ENCODE data around the gene SEC63. TPM values are rescaled to one million over a fixed set of nuclear protein-coding genes. Genes with fewer than 3 reads are reported as not detected.
A peak's percentile ranks its signal among the peaks of the same experiment; 100 is the strongest.
"Not testable (repeated sequence)": the region's sequence is repeated elsewhere in the genome, so short reads cannot be mapped to it uniquely, and the experiment has no call there.

SEC63 gene
- polyA plus RNA-seq, 3 donors = 76.4 to 118 (median 105) TPM

DNA sequence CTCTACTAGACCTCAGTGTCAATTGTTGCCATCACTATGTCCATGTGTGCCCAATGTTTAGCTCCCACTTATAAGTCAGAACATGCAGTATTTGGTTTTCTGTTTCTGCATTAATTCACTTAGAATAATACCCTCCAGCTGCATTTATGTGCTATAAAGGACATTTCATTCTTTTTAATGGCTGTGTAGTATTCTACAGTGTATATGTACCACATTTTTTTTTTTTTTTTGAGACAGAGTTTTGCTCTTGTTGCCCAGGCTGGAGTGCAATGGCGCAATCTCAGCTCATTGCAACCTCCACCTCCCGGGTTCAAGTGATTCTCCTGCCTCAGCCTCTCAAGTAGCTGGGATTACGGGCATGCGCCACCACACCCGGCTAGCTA, 21.1 kb downstream of the SEC63 start:
- DNase-seq = not testable (repeated sequence)

DNA sequence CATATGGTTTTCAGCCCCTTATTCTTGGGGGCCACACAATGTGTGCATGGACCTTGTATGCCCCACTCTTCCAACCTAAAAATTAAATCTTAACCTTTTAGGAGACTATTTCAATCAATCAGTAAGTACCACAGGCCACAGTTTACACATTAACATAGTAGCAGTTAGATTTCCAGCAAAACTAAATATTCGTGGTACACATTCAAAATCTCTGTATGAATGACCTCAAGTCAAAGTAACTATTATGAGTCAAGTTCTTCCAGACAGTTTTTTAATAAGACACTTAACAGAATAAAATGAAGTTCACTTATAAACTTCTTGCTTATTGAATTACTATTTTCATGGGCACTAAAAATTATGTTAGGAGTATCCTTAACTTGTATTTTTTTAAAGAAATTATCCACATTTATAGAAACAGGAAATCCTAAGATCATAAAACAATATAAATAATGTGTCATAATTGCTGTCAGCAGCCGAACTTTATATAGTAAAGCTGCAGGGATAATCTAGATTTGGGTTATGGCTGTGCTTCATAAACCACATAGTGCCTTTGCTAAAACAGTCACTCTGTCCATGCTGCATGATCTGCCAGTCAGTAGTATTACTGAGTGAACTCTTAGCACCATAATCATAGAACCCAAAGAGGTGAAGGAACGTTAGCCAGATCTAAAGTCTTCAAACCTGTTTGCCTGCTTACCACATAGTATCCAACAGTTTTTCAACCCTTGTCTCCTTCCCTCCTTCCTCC, 21.7 kb downstream of the SEC63 start:
- DNase-seq = no peak

DNA sequence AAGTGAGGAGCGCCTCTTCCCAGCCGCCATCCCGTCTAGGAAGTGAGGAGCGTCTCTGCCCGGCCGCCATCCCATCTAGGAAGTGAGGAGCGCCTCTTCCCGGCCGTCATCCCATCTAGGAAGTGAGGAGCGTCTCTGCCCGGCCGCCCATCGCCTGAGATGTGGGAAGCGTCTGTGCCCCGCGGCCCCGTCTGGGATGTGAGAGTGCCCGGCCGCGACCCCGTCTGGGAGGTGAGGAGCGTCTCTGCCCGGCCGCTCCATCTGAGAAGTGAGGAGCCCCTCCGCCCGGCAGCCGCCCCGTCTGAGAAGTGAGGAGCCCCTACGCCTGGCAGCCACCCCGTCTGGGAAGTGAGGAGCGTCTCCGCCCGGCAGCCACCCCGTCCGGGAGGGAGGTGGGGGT, 23.8 kb downstream of the SEC63 start:
- not testable (repeated sequence) for DNase-seq

DNA sequence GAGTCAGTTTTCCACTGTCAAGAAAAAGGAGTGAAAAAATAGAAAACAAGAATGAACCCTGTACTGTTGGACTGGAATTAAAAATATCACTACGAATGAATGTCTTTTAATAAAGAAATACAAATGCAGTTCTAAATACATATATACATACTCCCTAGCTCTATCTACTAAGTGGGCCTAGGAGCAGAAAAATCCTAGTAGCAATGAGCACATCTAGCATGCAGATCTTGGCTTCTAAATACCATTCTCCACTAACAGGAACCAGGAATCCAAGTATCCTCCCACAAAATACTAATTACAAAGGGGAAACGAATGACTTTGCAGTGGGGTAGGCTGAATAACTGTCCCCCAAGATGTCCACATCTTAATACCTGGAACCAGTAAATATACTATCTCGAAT, 25.4 kb downstream of the SEC63 start:
- DNase-seq = no peak

DNA sequence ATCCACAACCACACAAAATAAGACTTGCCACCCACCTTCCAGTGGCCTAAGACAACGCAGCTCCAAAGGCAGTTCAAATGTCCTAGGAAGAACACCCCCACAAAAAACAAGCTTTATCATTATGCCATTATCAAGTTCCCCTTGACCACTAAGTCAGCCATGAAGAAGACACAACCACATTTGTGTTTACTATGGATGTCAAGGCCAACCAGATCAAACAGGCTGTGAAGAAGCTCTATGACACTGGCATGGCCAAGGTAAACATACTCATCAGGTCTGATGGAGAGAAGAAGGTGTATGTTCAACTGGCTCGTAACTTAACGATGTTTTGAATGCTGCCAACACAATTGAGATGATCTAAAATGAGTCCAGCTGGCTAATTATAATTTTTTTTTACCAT, 26.1 kb downstream of the SEC63 start:
- no peak for DNase-seq

DNA sequence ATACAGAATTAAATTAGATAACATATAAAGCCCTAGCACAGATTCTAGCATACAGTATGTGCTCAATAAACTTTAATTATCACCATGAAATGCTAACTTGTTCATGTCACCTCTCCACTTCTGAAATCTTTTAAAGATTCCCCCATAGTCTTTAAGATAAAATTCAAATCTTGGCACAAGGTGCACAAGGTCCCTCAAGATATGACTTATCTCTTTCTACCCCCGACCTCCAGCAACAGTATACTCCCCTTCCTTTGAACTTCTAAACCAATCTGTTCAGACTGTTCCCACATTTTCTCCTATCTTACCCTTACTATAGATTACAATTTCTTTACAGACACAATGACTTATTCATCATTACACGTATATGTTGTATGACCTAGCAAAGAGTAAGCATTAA, 29.0 kb downstream of the SEC63 start:
- DNase-seq = no peak

DNA sequence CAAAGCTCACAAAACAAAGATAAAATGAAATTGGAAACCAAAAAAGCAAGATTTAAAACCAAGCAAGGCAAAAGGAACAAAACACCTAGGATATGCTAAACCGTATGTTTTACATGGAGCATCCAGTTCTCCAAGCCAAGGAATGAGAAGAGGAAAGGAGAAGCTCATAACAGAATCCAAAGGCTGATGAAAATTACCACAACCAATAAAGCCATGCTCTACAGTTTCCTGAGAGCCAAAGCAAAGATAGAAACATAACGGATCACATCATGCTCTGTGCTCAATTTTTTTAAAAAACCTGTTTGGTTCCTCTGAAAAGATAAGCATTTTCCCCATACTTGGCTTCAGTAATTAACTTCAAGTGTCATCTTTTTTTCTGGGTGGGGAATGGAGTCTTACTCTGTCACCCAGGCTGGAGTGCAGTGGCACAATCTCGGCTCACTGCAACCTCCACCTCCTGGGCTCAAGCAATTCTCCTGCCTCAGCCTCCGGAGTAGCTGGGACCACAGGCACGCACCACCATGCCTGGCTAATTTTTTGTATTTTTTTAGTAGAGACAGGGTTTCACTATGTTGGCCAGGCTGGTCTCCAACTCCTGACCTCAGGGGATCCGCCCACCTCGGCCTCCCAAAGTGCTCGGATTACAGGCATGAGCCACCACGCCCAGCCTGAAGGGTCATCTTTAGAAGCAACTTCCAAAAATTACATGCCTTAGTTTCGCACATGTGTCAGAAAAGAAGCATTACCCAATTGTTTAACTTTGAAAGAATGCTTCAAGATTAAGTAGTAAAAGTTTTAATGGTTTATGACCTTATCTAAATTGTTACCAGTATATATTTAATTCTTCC, 31.1 kb downstream of the SEC63 start:
- DNase-seq = not testable (repeated sequence)

DNA sequence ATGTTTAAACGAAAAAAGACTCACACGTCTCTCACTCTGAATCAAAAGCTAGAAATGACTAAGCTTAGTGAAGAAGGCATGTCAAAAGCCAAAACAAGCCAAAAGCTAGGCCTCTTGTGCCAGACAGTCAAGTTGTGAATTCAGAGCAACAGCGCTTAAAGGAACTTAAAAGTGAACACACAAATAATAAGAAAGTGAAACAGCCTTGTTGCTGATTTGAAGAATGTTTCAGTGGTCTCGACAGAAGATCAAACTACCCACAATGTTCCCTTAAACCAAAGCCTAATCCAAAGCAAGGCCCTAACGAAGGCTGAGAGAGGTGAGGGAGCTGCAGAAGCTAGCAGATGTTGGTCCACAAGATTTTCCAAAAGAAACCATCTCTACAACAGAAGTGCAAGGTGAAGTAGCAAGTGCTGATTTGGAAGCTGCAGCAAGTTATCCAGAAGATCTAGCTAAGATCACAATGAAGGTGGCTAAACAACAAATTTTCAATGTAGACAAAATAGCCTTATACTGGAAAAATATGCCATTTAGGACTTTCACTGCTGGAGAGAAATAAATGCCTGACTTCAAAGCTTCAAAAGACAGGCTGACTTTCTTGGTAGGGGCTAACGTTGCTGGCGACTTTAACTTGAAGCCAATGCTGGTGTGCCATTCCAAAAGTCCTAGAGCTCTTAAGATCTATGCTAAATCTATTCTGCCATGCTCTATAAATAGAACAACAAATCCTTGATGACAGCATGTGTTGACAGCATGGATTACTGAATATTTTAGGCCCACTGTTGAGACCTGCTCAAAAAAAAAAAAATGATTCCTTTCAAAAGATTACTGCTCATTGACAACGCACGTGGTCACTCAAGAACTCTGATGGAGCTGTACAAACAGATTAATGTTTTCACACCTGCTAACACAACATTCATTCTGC, 40.3 kb downstream of the SEC63 start:
- peak; percentile 4 for DNase-seq

DNA sequence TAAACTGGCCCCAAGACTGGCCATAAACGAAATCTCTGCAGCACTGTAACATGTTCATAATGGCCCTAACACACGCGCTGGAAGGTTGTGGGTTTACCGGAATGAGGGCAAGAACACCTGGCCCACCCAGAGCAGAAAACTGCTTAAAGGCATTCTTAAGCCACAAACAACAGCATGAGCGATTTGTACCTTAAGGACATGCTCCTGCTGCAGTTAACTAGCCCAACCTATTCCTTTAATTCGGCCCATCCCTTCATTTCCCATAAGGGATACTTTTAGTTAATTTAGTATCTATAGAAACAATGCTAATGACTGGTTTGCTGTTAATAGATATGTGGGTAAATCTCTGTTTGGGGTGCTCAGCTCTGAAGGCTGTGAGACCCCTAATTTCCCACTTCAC, 41.0 kb downstream of the SEC63 start:
- not testable (repeated sequence) for DNase-seq

DNA sequence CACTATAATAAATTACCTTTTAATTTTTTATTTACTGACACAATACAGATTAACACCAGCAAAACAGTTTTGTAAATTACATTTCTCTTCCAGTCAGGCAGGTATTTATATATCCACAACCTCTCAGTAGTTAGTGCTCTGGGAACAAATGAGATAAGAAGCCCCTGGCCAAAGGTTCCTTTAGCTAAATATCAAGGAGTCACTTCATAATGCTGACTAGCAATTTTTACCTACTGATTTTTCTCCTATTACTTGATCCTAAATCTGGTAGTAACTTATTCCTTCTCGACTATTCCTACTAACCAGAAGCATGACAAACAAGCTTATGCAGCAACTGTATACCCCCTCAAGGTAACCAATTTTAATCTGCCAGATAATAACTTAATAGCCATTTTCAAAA, 46.3 kb downstream of the SEC63 start:
- no peak for DNase-seq

DNA sequence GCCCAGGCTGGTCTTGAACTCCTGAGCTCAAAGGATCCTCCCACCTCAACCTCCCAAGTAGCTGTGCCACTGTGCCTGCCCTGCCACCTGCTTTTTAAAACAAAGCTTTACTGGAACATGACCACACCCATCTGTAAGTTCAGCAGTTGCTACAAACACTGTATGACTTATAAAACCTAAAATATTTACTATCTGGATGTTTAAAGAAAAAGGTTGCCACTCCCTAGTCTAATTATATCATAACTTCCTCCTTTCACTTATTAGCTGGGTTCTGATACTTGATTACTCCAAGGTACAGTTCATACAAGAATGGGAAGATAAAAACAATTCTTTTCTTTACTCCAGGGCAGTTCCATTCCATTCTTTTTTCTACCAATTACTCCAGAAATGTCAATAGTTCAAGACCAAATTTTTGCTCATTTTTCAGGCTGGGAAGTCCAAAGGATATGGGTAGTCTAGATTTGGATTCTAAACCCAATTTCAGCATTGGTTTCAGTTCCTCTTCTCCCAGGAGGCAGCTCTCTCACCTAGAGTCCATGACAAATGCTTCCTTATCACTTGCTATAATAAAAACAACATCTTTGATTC, 63.1 kb downstream of the SEC63 start:
- no peak for DNase-seq

DNA sequence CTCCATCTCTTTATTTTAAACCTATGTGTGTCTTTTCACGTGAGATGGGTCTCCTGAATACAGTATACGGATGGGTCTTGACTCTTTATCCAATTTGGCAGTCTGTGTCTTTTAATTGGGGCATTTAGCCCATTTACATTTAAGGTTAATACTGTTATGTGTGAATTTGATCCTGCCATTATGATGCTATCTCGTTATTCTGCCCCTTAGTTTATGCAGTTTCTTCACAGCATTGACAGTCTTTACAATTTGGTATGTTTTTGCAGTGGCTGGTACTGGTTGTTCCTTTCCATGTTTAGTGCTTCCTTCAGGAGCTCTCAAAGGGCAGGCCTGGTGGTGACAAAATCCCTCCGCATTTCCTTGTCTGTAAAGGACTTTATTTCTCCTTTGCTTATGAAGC, 67.6 kb downstream of the SEC63 start:
- DNase-seq = not testable (repeated sequence)

DNA sequence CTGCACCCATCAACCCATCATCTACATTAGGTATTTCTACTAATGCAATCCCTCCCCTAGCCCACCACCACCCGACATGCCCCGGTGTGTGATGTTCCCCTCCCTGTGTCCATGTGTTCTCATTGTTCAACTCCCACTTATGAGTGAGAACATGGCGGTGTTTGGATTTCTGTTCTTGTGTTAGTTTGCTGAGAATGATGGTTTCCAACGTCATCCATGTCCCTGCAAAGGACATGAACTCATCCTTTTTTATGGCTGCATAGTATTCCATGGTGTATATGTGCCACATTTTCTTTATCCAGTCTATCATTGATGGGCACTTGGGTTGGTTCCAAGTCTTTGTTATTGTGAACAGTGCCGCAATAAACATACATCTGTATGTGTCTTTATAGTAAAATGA, 72.1 kb downstream of the SEC63 start:
- DNase-seq = not testable (repeated sequence)

DNA sequence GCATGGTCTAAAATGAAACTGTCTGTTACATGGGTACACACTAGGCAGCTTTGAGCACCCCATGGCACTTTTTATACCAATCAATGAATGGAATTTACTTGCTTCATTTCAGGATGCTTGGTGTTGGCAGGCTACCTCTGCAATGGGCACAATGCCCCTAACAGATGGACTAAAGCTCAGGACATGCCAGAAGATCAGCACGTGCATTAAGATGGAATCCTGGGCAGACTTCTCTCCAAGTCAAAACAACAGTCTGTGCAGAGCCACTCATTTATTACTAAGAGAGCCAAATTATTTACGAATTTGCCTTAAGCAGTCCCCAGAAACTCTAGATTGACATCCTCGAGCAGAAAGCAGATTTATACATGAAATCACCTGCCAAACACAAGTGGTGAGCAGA, 78.1 kb downstream of the SEC63 start:
- DNase-seq = no peak

DNA sequence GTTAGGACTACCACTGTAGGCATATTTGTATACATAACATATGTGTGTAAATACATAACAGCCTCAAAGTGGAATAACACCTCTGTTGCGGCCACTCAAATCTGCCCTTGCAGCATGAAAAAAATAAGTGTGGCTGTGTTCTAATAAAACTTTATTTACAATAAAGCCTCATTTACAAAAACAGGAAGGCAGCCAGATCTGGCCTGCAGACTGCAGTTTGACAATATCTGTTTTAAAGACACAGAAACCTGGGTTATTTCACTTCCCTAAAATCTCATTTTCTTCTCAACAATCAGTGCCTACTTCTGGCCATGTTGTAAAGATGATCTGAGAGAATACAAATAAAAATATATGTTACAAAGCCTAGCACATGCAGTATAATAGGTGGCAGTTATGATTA, 80.0 kb downstream of the SEC63 start:
- DNase-seq = no peak

DNA sequence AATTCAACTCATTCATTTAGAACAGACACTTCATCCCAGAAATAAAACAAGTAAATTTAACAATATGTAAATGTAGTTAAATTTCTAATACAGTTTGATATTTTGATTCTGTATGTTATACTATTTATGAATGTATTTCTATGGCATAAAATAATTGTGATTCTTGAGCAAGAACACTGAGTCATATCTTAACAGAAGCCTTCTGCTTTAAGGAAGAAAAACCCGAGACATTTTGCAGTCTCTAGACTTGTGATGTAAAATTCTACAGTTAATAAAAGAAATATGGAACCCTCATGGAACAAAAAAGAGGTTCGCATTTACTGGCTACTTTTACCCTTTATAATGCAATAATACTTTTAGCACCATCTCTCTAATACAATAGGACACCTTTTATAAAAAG, 86.0 kb downstream of the SEC63 start:
- no peak for DNase-seq

DNA sequence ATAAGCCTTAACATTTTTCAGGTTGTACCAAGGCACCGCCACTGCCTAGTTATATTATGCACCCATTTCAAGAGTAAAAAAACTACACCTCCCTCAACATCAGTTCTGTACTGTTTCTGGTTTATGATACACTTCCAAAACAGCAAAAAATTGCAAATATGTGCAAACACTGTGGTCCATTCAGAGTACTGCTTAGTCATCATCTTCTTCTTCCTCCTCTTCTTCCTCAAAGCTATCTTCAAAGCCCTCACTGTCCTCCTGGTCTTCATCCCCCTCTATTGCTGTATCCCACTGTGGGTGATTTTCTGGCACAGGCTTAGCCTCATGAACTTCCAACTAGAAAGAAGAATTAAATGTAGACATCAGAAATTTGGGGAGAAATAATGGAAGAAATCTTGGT, 86.5 kb downstream of the SEC63 start:
- not testable (repeated sequence) for DNase-seq

DNA sequence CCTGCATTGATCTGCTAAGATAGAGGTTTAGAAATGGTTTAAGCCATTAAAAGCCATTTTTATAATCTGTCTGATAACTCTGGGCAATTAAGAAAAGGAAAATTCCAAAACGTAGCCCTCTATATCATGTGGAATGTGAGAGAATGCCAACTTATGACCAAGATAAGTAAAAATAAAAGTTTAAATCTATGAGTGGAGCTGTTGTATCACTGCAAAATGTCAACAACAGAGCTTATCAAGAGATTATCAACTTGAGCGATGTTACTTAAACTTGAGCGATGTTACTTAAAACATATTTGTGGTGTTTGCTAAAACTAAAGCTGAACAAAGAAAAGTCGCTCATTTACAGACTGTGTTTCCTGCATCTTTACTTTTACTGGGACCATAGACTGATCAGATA, 87.0 kb downstream of the SEC63 start:
- no peak for DNase-seq

DNA sequence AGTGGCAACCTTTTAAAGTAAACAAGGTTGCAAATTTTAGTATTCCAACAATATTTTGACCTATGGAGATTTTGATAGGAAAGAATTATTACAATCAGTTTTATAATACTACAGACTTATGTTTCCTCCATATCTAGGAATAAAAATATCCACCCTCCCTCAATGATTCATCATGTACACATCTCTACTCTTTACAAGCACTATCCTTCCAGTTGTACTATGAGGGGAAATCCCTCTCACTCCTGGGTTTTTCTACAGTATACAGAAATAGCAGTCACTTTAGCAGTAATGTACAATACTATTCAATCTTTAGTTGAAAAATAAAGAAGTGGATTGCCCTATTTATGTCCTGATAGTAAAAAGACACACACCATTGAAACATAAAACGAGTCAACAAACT, 87.6 kb downstream of the SEC63 start:
- DNase-seq = no peak

DNA sequence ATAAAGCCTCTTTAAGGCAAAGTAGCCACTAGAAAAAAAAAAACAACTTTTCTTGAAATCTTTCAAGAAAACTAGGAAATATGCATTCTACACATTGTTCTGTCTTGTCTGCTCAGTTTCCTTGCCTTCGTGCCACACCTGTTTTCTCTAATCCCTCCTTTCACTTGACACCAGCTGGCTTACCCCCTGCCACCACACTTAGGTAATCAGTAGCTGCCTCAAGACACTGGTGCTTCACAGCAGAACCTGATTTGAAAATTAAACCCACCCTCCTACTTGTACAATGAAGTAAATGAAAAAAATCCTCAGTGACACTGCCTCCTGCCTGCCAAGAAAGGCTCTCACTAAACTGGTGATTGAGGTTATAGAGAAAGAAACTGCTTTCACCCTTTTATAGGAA, 88.1 kb downstream of the SEC63 start:
- no peak for DNase-seq

DNA sequence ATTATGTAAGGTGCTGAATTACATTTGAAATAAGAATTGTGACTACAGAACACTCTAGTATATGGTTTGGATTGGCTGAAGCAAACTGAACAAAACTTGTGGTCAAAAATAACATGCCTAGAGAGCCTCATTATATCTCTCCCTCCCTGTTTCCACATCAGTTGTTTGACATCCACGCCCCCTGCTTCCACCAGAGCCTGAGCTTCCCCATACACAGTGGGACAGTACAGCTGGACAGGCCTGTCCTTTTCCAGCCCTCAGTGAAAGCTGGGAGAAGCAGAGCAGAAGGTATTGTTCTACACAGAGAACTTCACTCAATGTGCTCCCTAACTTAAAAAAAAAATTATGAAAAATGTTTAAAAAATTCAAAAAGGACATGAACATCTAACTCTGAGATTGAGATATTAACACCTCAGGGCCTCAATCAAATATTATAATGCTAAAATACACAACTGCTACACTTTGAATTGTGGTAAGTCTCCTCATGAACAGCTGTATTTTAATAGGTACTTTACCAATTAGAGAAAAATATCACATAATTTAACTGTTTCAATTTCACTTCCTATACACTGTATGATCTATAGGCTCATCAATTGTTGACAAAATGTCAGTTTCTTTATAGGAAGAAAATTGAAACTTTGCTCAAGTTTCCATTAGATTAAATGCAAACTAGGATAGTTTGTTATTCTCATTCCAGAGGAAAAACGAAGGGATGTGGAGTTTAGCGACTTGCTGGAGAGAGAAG, 89.0 kb downstream of the SEC63 start:
- DNase-seq = no peak

Data from renal pelvis (tissue), 4 donors.